Measurements from ENCODE around the gene EVI5.

The EVI5 gene

GRCh38 chr1:92482665-92483609 is 302.0 kb downstream of the EVI5 start:
- DNase-seq (ENCODE audit: low read depth): no peak

- DNase-seq (ENCODE audit: low read depth): no peak
Measured at GRCh38 chr1:92481971-92482664, 302.8 kb downstream of the EVI5 start.

- no peak for DNase-seq (ENCODE audit: low read depth)
Measured at GRCh38 chr1:92481599-92481925, 303.3 kb downstream of the EVI5 start.

GRCh38 chr1:92480813-92481598 is 303.9 kb downstream of the EVI5 start:
- no peak for DNase-seq (ENCODE audit: low read depth)

GRCh38 chr1:92480200-92480812 is 304.6 kb downstream of the EVI5 start:
- DNase-seq (ENCODE audit: low read depth): no peak

- DNase-seq (ENCODE audit: low read depth): no peak
Measured at GRCh38 chr1:92479587-92479986, 305.3 kb downstream of the EVI5 start.

- DNase-seq (ENCODE audit: low read depth): no peak
Measured at GRCh38 chr1:92478393-92478792, 306.5 kb downstream of the EVI5 start.

- DNase-seq (ENCODE audit: low read depth): no peak
Measured at GRCh38 chr1:92476071-92476631, 308.8 kb downstream of the EVI5 start.

- DNase-seq (ENCODE audit: low read depth): no peak
Measured at GRCh38 chr1:92475029-92475428, 309.9 kb downstream of the EVI5 start.

- DNase-seq (ENCODE audit: low read depth): no peak
Measured at GRCh38 chr1:92473781-92474495, 311.0 kb downstream of the EVI5 start.

- DNase-seq (ENCODE audit: low read depth): no peak
Measured at GRCh38 chr1:92470216-92470615, 314.7 kb downstream of the EVI5 start.

GRCh38 chr1:92466683-92467352 is 318.1 kb downstream of the EVI5 start:
- no peak for DNase-seq (ENCODE audit: low read depth)

- DNase-seq (ENCODE audit: low read depth): no peak
Measured at GRCh38 chr1:92465256-92465647, 319.7 kb downstream of the EVI5 start.

GRCh38 chr1:92464588-92465255 is 320.2 kb downstream of the EVI5 start:
- DNase-seq (ENCODE audit: low read depth): no peak

- DNase-seq (ENCODE audit: low read depth): no peak
Measured at GRCh38 chr1:92461364-92462097, 323.4 kb downstream of the EVI5 start.

GRCh38 chr1:92459871-92460320 is 325.0 kb downstream of the EVI5 start:
- DNase-seq (ENCODE audit: low read depth): peak; percentile 27
